ENCODE results near the gene OR6C6.

OR6C6 gene

GRCh38 chr12:55280991-55281390 lies 15.4 kb downstream of the OR6C6 start:
- DNase-seq (ENCODE audit: low read depth, low spot score) = no peak
- in situ Hi-C loops (cut with HindIII; ENCODE audit: low sequenced_read_pairs) = no loop called here
- H3K4me3 ChIP-seq (ENCODE audit: low read depth, low read length) = no peak overlapping the region
- TF ChIP-seq CTCF (IDR thresholded peaks at IDR 0.05; ENCODE audit: low read depth, low read length) = no peak

GRCh38 chr12:55258303-55258702 lies 38.1 kb downstream of the OR6C6 start:
- no peak for TF ChIP-seq CTCF (IDR thresholded peaks at IDR 0.05; ENCODE audit: low read depth, low read length)
- no peak overlapping the region for H3K4me3 ChIP-seq (ENCODE audit: low read depth, low read length)
- in situ Hi-C loops (cut with HindIII; ENCODE audit: low sequenced_read_pairs) = no loop called here
- DNase-seq (ENCODE audit: low read depth, low spot score) = no peak

GRCh38 chr12:55256831-55257230 lies 39.5 kb downstream of the OR6C6 start:
- H3K4me3 ChIP-seq (ENCODE audit: low read depth, low read length) = no peak overlapping the region
- no peak for DNase-seq (ENCODE audit: low read depth, low spot score)
- in situ Hi-C loops (cut with HindIII; ENCODE audit: low sequenced_read_pairs) = no loop called here
- TF ChIP-seq CTCF (IDR thresholded peaks at IDR 0.05; ENCODE audit: low read depth, low read length) = no peak

GRCh38 chr12:55253281-55253680 lies 43.1 kb downstream of the OR6C6 start:
- DNase-seq (ENCODE audit: low read depth, low spot score) = no peak
- no peak overlapping the region for H3K4me3 ChIP-seq (ENCODE audit: low read depth, low read length)
- no peak for TF ChIP-seq CTCF (IDR thresholded peaks at IDR 0.05; ENCODE audit: low read depth, low read length)
- in situ Hi-C loops (cut with HindIII; ENCODE audit: low sequenced_read_pairs) = no loop called here

GRCh38 chr12:55250944-55251343 lies 45.4 kb downstream of the OR6C6 start:
- TF ChIP-seq CTCF (IDR thresholded peaks at IDR 0.05; ENCODE audit: low read depth, low read length) = no peak
- H3K4me3 ChIP-seq (ENCODE audit: low read depth, low read length) = no peak overlapping the region
- in situ Hi-C loops (cut with HindIII; ENCODE audit: low sequenced_read_pairs) = no loop called here
- DNase-seq (ENCODE audit: low read depth, low spot score) = no peak

- in situ Hi-C loops (cut with HindIII; ENCODE audit: low sequenced_read_pairs) = no loop called here
- no peak for TF ChIP-seq CTCF (IDR thresholded peaks at IDR 0.05; ENCODE audit: low read depth, low read length)
- no peak overlapping the region for H3K4me3 ChIP-seq (ENCODE audit: low read depth, low read length)
- DNase-seq (ENCODE audit: low read depth, low spot score) = no peak
Measured at GRCh38 chr12:55246159-55246558, 50.2 kb downstream of the OR6C6 start.

- in situ Hi-C loops (cut with HindIII; ENCODE audit: low sequenced_read_pairs) = no loop called here
- DNase-seq (ENCODE audit: low read depth, low spot score) = no peak
- TF ChIP-seq CTCF (IDR thresholded peaks at IDR 0.05; ENCODE audit: low read depth, low read length) = no peak
- no peak within 1 kb of the TSS for H3K4me3 ChIP-seq (ENCODE audit: low read depth, low read length)
Measured at GRCh38 chr12:55244309-55244708, 52.1 kb downstream of the OR6C6 start, which contains the start of gene OR6C74. TSS of gene OR6C74 (plus strand) at chr12:55244609. CDS start at chr12:55247288, 2,679 bp downstream.
